H1 (cell line): ENCODE measurements around the gene CUL4B. TPM values are rescaled to one million over a fixed set of nuclear protein-coding genes. Genes with fewer than 3 reads are reported as not detected.

Source experiments
- CTCF ChIA-PET: fragments of 300-600 bp; sonication (Branson Sonifier 250); formaldehyde crosslinking; loops from one replicate; lab custom pipeline; 2021; ENCODE audit not compliant: partially characterized antibody; lab: Charles Lee
- POLR2A ChIA-PET: fragments of 300-600 bp; sonication (Branson Sonifier 250); formaldehyde crosslinking; loops from one replicate; lab custom pipeline; 2021; ENCODE audit warnings: inconsistent platforms; ENCODE audit not compliant: partially characterized antibody; lab: Charles Lee
- DNase-seq, 2 experiments: peaks; one replicate each; pipeline versions ENCODE4 v3.0.0 to v3.0.0-alpha.2; 2010 to 2022; ENCODE audit warnings: low spot score in 2 of 2, low read depth in 1 of 2, mixed read lengths in 1 of 2
- FAIRE-seq: peaks from 2 replicates; lab custom pipeline; 2011; peaks lifted over from hg19 to GRCh38; lab: Jason Lieb, UNC
- H2AFZ ChIP-seq: 2 replicates; pipeline ENCODE4 v1.8.1; 2012; ENCODE audit warnings: low read length, inconsistent platforms
- H2AK5ac ChIP-seq: 2 replicates; pipeline ENCODE4 v1.6.1; 2013; ENCODE audit warnings: low read depth, low read length
- H2BK120ac ChIP-seq: replicated peaks from 2 replicates; pipeline ENCODE3; 2013; ENCODE audit warnings: low read depth, low read length, inconsistent platforms
- H2BK12ac ChIP-seq: 2 replicates; pipeline ENCODE4 v1.6.1; 2013; ENCODE audit warnings: low read depth, low read length
- H2BK15ac ChIP-seq: 2 replicates; pipeline ENCODE4 v1.6.1; 2013; ENCODE audit warnings: low read length
- H2BK20ac ChIP-seq: 2 replicates; pipeline ENCODE4 v1.6.1; 2013; ENCODE audit warnings: low read length
- H2BK5ac ChIP-seq: 2 replicates; pipeline ENCODE4 v1.6.1; 2013; ENCODE audit warnings: low read depth, low read length
- H3K14ac ChIP-seq: 2 replicates; pipeline ENCODE4 v1.6.1; 2013; ENCODE audit warnings: inconsistent platforms; ENCODE audit not compliant: insufficient read length
- H3K18ac ChIP-seq: 2 replicates; pipeline ENCODE4 v1.6.1; 2013; ENCODE audit warnings: low read length; ENCODE audit errors: extremely low read depth
- H3K23ac ChIP-seq: 2 replicates; pipeline ENCODE4 v1.6.1; 2013; ENCODE audit warnings: inconsistent platforms; ENCODE audit not compliant: insufficient read length
- H3K23me2 ChIP-seq: 2 replicates; pipeline ENCODE4 v1.6.1; 2013; ENCODE audit warnings: low read depth, low read length
- H3K27ac ChIP-seq: 2 replicates; pipeline ENCODE4 v1.6.1; 2011; ENCODE audit warnings: low read depth, low read length, inconsistent platforms
- H3K27me3 ChIP-seq, 4 experiments: replicated peaks in 1 of 4; 1 replicate in 1 of 4; 2 replicates in 3 of 4; pipeline versions ENCODE4 v1.6.1 to v1.8.1; 2011 to 2013; ENCODE audit warnings: low read length in 3 of 4, mild to moderate bottlenecking in 3 of 4, inconsistent platforms in 2 of 4, mixed read lengths in 2 of 4, moderate library complexity in 1 of 4; ENCODE audit not compliant: control insufficient read depth in 3 of 4, insufficient read depth in 3 of 4; ENCODE audit errors: extremely low read depth in 1 of 4
- H3K36me3 ChIP-seq, 4 experiments: 2 replicates each; pipeline versions ENCODE4 v1.6.1 to v1.8.1; 2011 to 2013; ENCODE audit warnings: mild to moderate bottlenecking in 4 of 4, low read length in 3 of 4, moderate library complexity in 2 of 4, control low read depth in 1 of 4, inconsistent platforms in 1 of 4; ENCODE audit not compliant: insufficient read depth in 4 of 4, control insufficient read depth in 2 of 4
- H3K4ac ChIP-seq: replicated peaks from 2 replicates; pipeline ENCODE3; 2013; ENCODE audit warnings: low read length, low read depth, mixed read lengths, inconsistent platforms; ENCODE audit not compliant: insufficient read length
- H3K4me1 ChIP-seq, 4 experiments: replicated peaks in 1 of 4; 1 replicate in 1 of 4; 2 replicates in 3 of 4; pipeline versions ENCODE4 v1.6.1 to v1.8.1; 2011 to 2013; ENCODE audit warnings: low read length in 3 of 4, inconsistent platforms in 2 of 4, mixed read lengths in 1 of 4; ENCODE audit not compliant: insufficient read depth in 4 of 4, control insufficient read depth in 3 of 4
- H3K4me2 ChIP-seq, 2 experiments: 2 replicates each; pipeline versions ENCODE4 v1.6.1 to v1.8.1; 2011 to 2013; ENCODE audit warnings: low read depth in 2 of 2, low read length in 2 of 2, control low read depth in 1 of 2, inconsistent platforms in 1 of 2, mild to moderate bottlenecking in 1 of 2; ENCODE audit not compliant: insufficient read depth in 1 of 2
- H3K4me3 ChIP-seq, 4 experiments: fragments of 200-600, 300-600 bp in 1 of 4; sonication (generic), shearing (Covaris generic), sonication (Bioruptor Twin) in 1 of 4; 2 replicates each; pipeline versions ENCODE4 v1.5.1 to v1.8.1; 2011 to 2016; ENCODE audit warnings: low read length in 4 of 4, low read depth in 3 of 4, control low read depth in 2 of 4, inconsistent platforms in 2 of 4, mild to moderate bottlenecking in 2 of 4, mixed read lengths in 1 of 4, moderate library complexity in 1 of 4; ENCODE audit not compliant: insufficient read depth in 2 of 4; ENCODE audit errors: extremely low read depth in 1 of 4
- H3K56ac ChIP-seq: replicated peaks from 2 replicates; pipeline ENCODE3; 2013; ENCODE audit warnings: low read depth, mild to moderate bottlenecking, mixed read lengths, low read length, inconsistent platforms; ENCODE audit not compliant: insufficient read length
- H3K79me1 ChIP-seq: 2 replicates; pipeline ENCODE4 v1.6.1; 2013; ENCODE audit warnings: low read depth, low read length, control low read depth
- H3K79me2 ChIP-seq, 2 experiments: 2 replicates each; pipeline versions ENCODE4 v1.6.1 to v1.8.1; 2012 to 2013; ENCODE audit warnings: low read length in 2 of 2, mild to moderate bottlenecking in 2 of 2, inconsistent platforms in 1 of 2; ENCODE audit not compliant: insufficient read depth in 2 of 2, control insufficient read depth in 1 of 2
- H3K9ac ChIP-seq, 4 experiments: replicated peaks in 1 of 4; 1 replicate in 1 of 4; 2 replicates in 3 of 4; pipeline versions ENCODE4 v1.6.1 to v1.8.1; 2011 to 2013; ENCODE audit warnings: low read depth in 3 of 4, low read length in 3 of 4, control low read depth in 2 of 4, mild to moderate bottlenecking in 2 of 4, moderate library complexity in 2 of 4, inconsistent platforms in 1 of 4; ENCODE audit errors: extremely low read depth in 1 of 4
- H3K9me3 ChIP-seq, 2 experiments: 2 replicates each; pipeline versions ENCODE4 v1.6.1 to v1.8.1; 2012 to 2013; ENCODE audit warnings: mild to moderate bottlenecking in 2 of 2, moderate library complexity in 2 of 2, control low read depth in 1 of 2, inconsistent platforms in 1 of 2, low read depth in 1 of 2, low read length in 1 of 2, mixed read lengths in 1 of 2; ENCODE audit not compliant: insufficient read depth in 2 of 2
- H4K20me1 ChIP-seq, 2 experiments: replicated peaks in 1 of 2; 2 replicates each; pipeline versions ENCODE3 to v1.8.1; 2011 to 2013; ENCODE audit warnings: inconsistent platforms in 2 of 2, low read length in 2 of 2, mild to moderate bottlenecking in 1 of 2; ENCODE audit not compliant: insufficient read depth in 2 of 2, control insufficient read depth in 1 of 2
- H4K5ac ChIP-seq: 2 replicates; pipeline ENCODE4 v1.6.1; 2013; ENCODE audit warnings: low read length, low read depth, mixed read lengths, inconsistent platforms; ENCODE audit not compliant: insufficient read length
- H4K8ac ChIP-seq: 2 replicates; pipeline ENCODE4 v1.8.0; 2013; ENCODE audit warnings: mild to moderate bottlenecking, moderate library complexity, low read length, inconsistent platforms; ENCODE audit not compliant: insufficient read depth; ENCODE audit errors: extremely low read depth
- H4K91ac ChIP-seq: replicated peaks from 2 replicates; pipeline ENCODE3; 2013; ENCODE audit warnings: low read length, mixed read lengths, inconsistent platforms; ENCODE audit not compliant: insufficient read length
- ASH2L ChIP-seq: fragments of 200-600, 300-600 bp; sonication (generic); IDR thresholded peaks from one replicate; pipeline ENCODE4 v1.7.1; 2017; ENCODE audit warnings: low read length
- MAFK ChIP-seq: IDR thresholded peaks from 2 replicates; pipeline ENCODE4 v1.6.1; 2012; ENCODE audit warnings: low read depth, mild to moderate bottlenecking, improper control_type of control experiment, low read length
- WGBS, 2 experiments: shearing (Covaris generic) in 1 of 2; methylation state at CpG; one replicate each; pipeline versions ENCODE4 v1.1.6 to v1.1.7; 2013 to 2015; ENCODE audit warnings: low lambda C conversion rate in 2 of 2, mixed read lengths in 2 of 2, inconsistent platforms in 1 of 2, low coverage in 1 of 2, missing lambda C conversion rate in 1 of 2; ENCODE audit not compliant: insufficient replicate concordance in 2 of 2, insufficient coverage in 1 of 2, insufficient read length in 1 of 2; ENCODE audit errors: extremely low coverage in 1 of 2, missing lambda C conversion rate in 1 of 2; 5-methylcytosine and 5-hydroxymethylcytosine counted together
- polyA plus RNA-seq, 7 experiments: library from polyadenylated mRNA; depleted of rRNA in 3 of 7; stranded (reverse) in 5 of 7; unstranded in 2 of 7; fragments of >200 nt in 5 of 7; fragments of 200-250 nt in 2 of 7; gene quantifications; 1 replicate in 5 of 7; 2 replicates in 1 of 7; 4 replicates in 1 of 7; pipeline versions ENCODE4 v1.2.1 to v1.2.3, GENCODE V29; 2011 to 2013; ENCODE audit warnings: missing spikeins in 2 of 7, mixed read lengths in 2 of 7
- total RNA-seq: library from RNA; stranded (reverse); fragmentation: NEBNext Ultra II Directional; extraction: Animal tissue kit (Norgen Biotek cat#: 25700); gene quantifications from 2 replicates; pipeline ENCODE4 v1.2.1, GENCODE V29; 2021

Gene CUL4B
- total and polyA plus RNA-seq, 2 of the 8 experiments (the other 6 are each of a cell fraction or from before 2014, with no cell fraction given): 11.7 to 44.0 TPM

GRCh38 chrX:120534413-120535205 is 26.2 kb downstream of the CUL4B start:
- H3K27me3 ChIP-seq: no peaks in the 10 kb centered on the region
- no peak overlapping the region for H3K14ac ChIP-seq
- H4K91ac ChIP-seq: no peak overlapping the region
- no peak overlapping the region for H3K9ac ChIP-seq
- no peak overlapping the region for H3K56ac ChIP-seq
- H4K8ac ChIP-seq: no peak overlapping the region
- no peaks in the 10 kb centered on the region for H3K23me2 ChIP-seq
- H3K4me2 ChIP-seq: no peak overlapping the region
- no peak overlapping the region for H3K18ac ChIP-seq
- no peaks in the 10 kb centered on the region for H3K79me1 ChIP-seq
- no peak overlapping the region for H3K4ac ChIP-seq
- H3K23ac ChIP-seq: no peak overlapping the region
- no peak overlapping the region for H3K27ac ChIP-seq
- H2BK5ac ChIP-seq: no peak overlapping the region
- POLR2A ChIA-PET: interaction anchor here (1.0 kb wide), 1 partner anchor 26 kb away, joined by 3 read pairs; no protein-coding TSS in a partner anchor
- no peak overlapping the region for H2BK20ac ChIP-seq
- H4K5ac ChIP-seq: no peak overlapping the region
- no peaks in the 10 kb centered on the region for H3K79me2 ChIP-seq
- H2BK15ac ChIP-seq: no peak overlapping the region
- DNase-seq (no peak), FAIRE-seq (peak; percentile 36)
- H2AK5ac ChIP-seq: no peak overlapping the region
- TF ChIP-seq MAFK: peak; percentile 17; the same call in 1 of the 2 replicates
- TF ChIP-seq ASH2L: no peak
- H2AFZ ChIP-seq: no peak overlapping the region
- no peak overlapping the region for H3K4me3 ChIP-seq
- H3K9me3 ChIP-seq: no peaks in the 10 kb centered on the region
- CTCF ChIA-PET: interaction anchor here (1.0 to 1.7 kb wide), 2 partner anchors 15 to 20 kb away, joined by 3 to 5 read pairs; no protein-coding TSS in a partner anchor
- H4K20me1 ChIP-seq: no peaks in the 10 kb centered on the region
- H3K36me3 ChIP-seq: peaks cover 0 to 58% (median 11%) of the 10 kb centered on the region in 4 experiments; a peak in 6 of 8 replicates
- 92% methylated on average over 3 of the region's 3 CpGs; no CpG with 5 or more reads in 1 of the 2 experiments for WGBS, 2 experiments
- no peak overlapping the region for H2BK12ac ChIP-seq
- H3K4me1 ChIP-seq: no peaks in the 10 kb centered on the region
- no peak overlapping the region for H2BK120ac ChIP-seq
